HCT116 (cell line): Measurements from ENCODE around the gene KCNS3.

Source experiments
- EZH2 ChIP-seq: fragments of 200-600 bp; sonication (generic); IDR thresholded peaks from 2 replicates; pipeline ENCODE4 v1.6.1; 2017; ENCODE audit warnings: antibody characterized with exemption, mixed run types
- EZH2phosphoT487 ChIP-seq: fragments of 200-600 bp; IDR thresholded peaks from 2 replicates; pipeline ENCODE4 v1.6.1; 2018; ENCODE audit warnings: antibody characterized with exemption, borderline replicate concordance
- YY1 ChIP-seq: IDR thresholded peaks from 2 replicates; pipeline ENCODE4 v1.6.1; 2011; ENCODE audit warnings: low read length, low read depth, moderate library complexity, mild to moderate bottlenecking; ENCODE audit not compliant: insufficient replicate concordance; ENCODE audit errors: extremely low read depth
- TF ChIP-seq, protein P1 (sequence below): IDR thresholded peaks from 2 replicates; pipeline ENCODE4 v1.6.1; 2011; ENCODE audit warnings: mild to moderate bottlenecking, low read length, moderate library complexity; ENCODE audit not compliant: insufficient replicate concordance; ENCODE audit errors: extremely low read depth
- TF ChIP-seq, protein P2 (sequence below), 3 experiments: fragments of 200-600 bp in 1 of 3; sonication (generic) in 1 of 3; IDR thresholded peaks in 2 of 3; conservative IDR thresholded peaks in 1 of 3; 2 replicates each; pipeline ENCODE4 v1.5.1; 2012 to 2017; ENCODE audit warnings: low read depth in 2 of 3, low read length in 2 of 3, antibody characterized with exemption in 1 of 3, borderline replicate concordance in 1 of 3, control low read depth in 1 of 3, mild to moderate bottlenecking in 1 of 3, mixed read lengths in 1 of 3, mixed run types in 1 of 3, moderate library complexity in 1 of 3; ENCODE audit not compliant: insufficient read depth in 1 of 3

- TF ChIP-seq EZH2 (no peak), EZH2phosphoT487 (no peak), YY1 (no peak)
- TF ChIP-seq, protein P1, sequence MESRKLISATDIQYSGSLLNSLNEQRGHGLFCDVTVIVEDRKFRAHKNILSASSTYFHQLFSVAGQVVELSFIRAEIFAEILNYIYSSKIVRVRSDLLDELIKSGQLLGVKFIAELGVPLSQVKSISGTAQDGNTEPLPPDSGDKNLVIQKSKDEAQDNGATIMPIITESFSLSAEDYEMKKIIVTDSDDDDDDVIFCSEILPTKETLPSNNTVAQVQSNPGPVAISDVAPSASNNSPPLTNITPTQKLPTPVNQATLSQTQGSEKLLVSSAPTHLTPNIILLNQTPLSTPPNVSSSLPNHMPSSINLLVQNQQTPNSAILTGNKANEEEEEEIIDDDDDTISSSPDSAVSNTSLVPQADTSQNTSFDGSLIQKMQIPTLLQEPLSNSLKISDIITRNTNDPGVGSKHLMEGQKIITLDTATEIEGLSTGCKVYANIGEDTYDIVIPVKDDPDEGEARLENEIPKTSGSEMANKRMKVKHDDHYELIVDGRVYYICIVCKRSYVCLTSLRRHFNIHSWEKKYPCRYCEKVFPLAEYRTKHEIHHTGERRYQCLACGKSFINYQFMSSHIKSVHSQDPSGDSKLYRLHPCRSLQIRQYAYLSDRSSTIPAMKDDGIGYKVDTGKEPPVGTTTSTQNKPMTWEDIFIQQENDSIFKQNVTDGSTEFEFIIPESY = no peak
- TF ChIP-seq, protein P2, sequence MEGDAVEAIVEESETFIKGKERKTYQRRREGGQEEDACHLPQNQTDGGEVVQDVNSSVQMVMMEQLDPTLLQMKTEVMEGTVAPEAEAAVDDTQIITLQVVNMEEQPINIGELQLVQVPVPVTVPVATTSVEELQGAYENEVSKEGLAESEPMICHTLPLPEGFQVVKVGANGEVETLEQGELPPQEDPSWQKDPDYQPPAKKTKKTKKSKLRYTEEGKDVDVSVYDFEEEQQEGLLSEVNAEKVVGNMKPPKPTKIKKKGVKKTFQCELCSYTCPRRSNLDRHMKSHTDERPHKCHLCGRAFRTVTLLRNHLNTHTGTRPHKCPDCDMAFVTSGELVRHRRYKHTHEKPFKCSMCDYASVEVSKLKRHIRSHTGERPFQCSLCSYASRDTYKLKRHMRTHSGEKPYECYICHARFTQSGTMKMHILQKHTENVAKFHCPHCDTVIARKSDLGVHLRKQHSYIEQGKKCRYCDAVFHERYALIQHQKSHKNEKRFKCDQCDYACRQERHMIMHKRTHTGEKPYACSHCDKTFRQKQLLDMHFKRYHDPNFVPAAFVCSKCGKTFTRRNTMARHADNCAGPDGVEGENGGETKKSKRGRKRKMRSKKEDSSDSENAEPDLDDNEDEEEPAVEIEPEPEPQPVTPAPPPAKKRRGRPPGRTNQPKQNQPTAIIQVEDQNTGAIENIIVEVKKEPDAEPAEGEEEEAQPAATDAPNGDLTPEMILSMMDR (IDR thresholded peaks at IDR 0.05 in 2 of 3, conservative IDR thresholded peaks at IDR 0.05 in 1 of 3; ENCODE audit: borderline replicate concordance in 1 of 3, insufficient read depth in 1 of 3, low read depth in 2 of 3, low read length in 2 of 3) = no peak
Observed at GRCh38 chr2:17839959-17840358, 38.5 kb upstream of the KCNS3 start.
